GM19438 (cell line): ENCODE results near the gene TMED6.

ENCODE experiments used
- ATAC-seq: cut with Tn5 transposase; IDR thresholded peaks from one replicate; pipeline ENCODE4 v1.9.1; 2021; ENCODE audit warnings: low read depth; ENCODE audit not compliant: unreplicated experiment

The TMED6 gene

DNA sequence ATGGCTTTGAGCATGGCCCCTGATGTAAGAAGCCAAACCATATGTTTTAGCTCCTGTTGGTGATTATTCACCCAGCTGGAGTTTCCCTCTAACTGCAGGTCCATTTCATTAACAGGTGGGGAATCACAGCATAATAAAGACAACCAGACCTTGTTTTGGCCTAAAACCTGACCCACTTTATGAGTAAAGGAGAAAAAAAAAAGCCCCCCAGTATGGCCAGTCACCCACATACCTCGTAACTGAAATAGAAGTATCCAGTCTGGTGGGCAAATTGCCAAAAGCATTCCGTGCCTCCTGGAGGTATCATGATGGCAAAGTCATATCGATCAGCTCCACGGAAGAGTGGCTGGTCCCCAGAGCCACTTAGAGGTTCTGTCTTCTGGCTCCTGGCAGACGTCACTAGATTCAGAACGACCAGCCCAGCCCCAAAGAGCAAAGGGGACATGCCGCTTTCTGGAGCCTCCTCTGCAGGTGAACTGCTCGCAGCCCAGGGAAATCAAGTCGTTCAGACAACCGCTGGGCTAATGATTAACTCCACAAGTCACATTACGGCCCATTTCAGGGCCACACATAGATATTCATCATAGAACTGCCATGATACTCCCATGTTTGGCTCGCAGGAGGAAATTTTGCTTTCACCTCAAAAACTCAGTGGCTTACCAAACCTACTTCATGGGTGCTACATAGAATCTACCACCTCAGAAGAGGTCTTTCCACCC is at the start of gene TMED6:
Gene TMED6, minus strand, starts transcription at position 478 of the 719 bp plus-strand sequence. Its CDS starts 33 bp downstream, at position 445.
- ATAC-seq: no peak

DNA sequence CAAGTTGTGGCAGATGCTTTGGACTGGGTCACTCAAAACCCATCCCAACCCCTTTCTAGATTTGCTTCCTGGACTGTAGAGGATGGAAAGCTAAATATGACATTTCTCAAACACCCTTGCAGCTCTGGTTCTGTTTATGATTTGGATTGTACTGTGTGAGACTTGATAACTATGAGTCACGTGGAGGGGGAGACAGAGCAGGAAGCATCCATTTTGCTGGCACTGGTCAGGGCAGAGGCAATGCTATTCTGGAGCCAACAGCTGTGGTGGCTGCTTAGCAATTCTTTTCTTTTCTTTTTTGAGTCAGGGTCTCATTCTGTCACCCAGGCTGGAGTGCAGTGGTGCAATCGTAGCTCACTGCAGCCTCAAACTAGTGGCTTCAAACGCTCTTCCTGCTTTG is 47.8 kb upstream of the TMED6 start:
- ATAC-seq: no peak

DNA sequence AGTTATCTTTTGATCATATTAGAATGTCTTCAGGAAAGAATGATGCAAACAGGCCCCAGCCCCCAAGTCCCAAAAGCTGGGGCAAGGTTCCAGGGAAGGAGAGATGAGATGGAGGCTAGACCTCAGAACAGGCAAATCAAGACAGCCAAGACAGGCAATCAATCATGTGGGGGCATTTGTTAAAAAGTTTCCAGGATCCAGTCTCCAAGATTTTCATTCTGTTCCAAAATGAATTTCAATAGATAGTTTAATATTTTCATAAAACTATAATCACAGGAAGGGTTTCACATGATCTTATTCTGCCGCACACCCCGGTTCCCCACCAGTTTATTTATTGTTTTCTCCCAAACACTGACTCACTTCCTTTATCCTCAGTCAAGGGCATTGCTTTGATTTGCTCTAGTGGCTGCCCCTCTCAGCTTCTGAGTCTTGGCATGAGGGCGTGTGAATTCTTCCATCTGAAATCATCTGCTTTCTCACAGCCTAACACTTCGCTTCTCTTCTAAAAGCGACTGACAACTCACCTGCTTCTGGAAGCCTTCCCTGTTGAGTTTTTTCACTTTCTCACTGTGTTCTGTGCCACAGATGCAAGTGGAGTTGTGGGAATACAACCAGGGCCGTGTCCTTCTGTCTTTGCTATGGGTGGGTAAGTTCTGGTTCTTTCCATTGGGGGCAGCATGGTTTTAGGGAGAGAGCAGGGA is 46.4 kb upstream of the TMED6 start:
- no peak for ATAC-seq

DNA sequence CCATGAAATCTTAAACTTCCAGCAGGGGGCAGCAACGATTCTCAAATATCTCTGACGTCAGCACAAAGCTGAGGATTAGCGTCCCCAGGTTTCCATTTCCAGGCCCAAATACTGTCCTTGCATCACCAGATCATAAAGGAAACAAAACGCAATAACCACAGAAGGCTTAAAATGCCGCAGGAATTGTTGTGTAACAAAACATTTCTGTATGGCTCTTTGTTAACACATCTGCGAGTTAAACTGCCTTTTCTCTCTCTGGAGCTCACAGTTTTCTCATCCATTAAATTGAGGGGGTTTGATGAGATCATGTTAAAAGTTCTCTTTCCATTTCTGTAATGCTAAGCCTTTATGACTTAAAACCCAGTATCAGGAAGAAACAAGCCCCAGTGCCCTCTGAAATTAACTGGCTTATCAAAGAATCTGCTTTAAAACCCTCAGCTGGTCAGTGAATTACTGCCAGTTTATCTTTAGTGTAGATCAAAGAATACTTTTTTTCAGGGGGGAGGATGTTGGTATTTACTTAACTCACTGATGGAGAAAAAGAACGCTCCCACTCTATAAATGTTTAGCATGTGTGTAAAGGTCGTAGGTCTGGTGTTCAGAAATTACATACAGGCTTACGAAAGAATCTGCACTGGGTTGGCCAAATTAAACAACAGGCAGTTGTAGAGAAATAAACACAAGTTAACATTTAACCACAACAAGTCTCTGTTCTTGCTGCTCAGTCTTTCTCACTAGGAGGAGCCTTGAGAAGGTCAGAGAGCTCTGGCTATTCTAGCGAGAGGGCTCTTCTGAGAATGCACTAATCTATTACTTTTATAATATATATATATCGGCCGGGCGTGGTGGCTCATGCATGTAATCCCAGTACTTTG is 44.8 kb upstream of the TMED6 start:
- ATAC-seq: peak; percentile 56

DNA sequence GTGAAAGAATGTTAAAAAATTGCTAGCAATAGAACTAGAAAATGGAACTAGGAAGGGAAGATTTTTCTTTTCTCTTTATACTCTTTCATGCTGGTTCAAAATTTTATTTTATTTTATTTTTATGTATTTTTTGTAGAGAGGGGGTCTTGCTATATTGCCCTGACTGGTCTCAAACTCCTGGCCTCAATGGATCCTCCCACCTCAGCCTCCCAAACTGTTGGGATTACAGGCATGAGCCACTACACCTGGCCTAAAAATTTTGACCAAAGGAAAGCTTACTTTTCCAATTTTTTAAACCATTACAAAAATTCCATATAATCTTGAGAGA is 44.2 kb upstream of the TMED6 start:
- ATAC-seq: no peak

DNA sequence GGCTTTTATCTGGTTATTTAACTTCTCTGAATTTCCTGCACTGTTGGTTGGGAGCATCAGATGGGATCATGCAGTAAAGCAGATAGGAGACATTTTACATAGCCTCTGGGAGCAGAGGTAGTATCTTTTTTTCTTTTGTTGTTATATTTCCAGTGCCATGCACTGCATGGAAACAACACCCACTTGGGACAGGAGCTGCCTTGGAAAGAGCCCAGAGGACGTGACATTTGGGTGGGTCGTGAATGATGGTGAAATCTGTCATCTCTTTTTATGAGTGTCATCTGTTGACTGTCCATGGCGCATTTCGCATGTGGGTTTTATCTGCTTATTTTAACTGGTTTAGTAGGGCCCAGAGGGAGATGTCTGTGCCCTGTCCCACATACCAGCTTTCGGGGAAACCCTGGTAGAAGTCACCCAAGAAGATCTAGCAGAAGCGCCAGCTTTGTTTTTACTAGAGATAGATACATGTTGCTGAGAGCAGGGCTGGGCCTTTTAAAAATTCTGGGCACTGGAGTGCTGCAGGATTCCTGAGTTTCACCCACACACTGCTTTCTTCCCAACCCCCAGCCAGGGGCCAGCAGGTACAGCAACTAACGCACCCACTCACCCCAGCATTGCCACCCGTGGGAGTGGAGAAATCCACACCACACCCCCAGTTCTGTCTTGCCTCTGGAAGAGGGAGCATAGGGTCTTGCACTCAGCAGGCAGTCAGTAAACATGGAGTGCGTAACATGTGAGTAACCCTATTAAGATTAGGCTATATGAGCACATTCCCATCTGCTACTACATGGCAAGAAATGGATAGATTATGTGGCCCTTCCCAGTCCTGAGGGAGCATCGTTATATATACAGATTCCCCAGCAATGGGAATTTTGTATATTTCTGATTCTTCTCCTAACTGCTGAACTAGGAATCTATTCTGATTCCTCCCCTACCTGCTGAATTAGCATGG is 42.6 kb upstream of the TMED6 start:
- no peak for ATAC-seq

DNA sequence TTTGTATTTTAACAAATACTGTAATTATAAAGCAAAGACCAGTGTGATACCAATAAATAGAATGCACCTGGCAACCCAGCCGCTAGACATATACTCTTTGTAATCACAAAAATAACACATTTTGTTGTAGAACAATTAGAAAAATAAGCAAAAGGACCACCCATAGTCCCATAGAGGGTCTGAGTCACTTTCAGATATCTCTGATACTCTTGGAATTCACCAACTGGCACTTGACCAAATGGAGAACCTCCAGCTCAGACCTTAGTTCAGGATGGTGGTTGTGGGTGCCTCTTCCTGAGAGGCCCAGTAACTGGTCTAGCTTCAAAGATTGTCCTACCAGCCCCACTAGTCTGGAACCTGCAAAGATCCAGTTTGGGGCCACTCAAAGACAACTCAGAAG is 35.0 kb upstream of the TMED6 start:
- ATAC-seq: no peak

DNA sequence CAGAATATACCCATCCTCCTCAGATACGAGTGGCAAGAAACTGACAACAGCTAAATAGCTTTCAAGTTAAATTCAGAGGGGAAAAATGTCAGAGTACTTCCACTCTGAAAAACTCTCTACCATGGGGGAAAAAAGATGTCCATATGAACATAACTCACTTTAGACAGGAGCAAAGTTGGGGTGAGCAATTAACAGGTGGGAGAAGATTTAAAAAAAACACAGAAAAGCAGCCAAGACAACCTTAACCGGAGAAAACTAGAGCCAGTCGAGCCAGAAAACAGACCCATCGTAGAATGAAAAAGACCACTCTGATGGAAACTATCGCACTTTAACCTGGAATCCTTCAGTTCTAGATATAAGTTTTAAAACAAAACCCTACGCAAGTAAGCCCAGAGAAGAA is 33.4 kb upstream of the TMED6 start:
- ATAC-seq: no peak

DNA sequence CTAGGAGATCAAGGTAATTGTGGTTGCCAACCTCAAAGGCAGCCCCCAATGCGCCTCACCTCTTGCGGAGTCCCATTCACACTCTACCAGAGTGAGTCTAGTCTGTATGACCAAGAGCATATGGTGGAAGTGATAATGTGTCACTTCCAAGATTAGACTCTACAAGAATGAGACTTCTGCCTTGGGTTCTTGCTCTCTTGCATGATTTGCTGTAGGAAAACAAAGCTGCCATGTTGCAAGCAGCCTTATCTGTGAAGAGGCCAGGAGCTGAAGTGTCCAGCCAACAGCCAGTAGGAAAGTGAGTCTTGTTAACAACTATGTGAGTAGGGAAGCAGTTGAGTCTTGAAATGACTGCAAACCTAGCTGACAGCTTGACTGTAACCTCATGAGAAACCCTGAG is 30.8 kb upstream of the TMED6 start:
- no peak for ATAC-seq

DNA sequence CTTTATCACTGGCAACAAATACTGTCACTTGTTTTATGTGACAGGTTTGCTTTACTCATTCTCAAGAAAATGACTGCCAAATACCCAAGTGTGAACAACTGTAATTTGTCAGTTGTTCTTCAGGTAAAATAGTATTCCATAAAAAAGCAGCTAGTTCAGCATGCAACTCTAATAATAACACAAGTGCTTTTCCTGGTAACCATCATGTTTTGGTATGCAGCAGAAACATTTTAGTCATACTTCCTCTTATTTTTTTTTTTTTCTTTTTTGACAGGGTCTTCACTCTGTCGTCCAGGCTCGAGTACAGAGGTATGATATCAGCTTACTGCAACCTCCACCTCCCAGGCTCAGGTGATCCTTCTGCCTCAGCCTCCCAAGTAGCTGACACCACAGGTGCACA is 29.6 kb upstream of the TMED6 start:
- ATAC-seq: no peak

DNA sequence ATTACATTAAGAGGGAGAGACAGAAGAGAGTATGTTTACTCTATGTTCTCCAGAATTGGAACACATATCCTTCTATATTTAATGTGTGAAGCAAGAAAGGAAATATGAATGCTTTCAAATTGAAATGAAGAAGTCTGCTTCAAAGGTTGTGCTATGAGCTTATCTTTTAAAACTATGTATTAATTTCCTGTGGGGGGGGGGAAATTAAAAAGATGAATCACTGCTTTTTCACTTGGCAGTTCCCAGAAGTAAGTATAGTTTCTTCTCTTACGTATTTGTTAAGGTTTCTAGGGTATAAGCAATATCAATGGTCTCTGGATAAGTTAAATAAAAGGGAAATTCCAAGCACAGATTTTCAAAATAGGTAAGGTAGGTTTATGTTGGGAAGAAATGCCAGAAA is 27.2 kb upstream of the TMED6 start:
- ATAC-seq: no peak

DNA sequence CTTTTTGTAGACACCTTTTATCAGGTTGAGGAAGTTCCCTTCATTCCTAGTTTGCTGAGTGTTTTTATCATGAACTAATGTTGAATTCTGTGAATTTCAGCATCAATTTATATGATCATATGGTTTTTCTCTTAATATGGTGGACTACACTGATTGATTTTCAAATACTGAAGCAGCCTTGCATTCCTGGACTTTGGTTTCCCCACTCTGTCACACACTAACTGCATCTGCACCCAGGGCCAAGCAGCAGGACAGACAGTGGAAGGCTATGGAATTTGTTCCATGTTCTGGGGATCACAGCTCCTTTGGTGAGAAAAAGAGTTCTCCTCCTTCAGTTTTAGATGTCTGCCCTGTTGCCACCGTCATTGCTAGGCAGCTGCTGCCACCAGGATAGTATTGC is 26.4 kb upstream of the TMED6 start:
- ATAC-seq: no peak

DNA sequence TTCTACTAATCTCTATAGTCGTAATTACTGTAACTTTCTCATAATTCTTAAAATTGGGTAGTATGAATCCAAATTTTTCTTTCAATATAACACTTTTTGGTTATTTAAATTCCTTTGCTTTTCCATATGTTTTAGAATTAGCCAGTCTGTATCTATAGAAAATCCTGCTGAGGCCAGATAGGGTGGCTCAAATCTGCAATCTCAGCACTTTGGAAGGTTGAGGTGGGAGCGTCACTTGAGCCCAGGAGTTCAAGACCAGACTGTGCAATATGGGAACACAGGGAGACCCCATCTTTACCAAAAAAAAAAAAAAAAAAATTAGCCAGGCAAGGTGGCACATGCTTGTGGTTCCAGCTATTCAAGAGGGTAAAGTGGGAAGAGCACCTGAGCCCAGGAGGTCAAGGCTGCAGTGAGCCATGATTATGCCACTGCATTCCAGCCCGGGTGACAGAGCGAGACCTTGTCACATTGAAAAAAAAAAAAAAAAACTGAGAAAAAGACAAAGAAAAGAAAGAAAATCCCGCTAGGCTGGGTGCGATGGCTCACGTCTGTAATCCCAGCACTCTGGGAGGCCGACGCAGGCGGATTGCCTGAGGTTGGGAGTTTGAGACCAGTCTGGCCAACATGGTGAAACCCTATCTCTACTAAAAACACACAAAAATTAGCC is 24.9 kb upstream of the TMED6 start:
- ATAC-seq: no peak

DNA sequence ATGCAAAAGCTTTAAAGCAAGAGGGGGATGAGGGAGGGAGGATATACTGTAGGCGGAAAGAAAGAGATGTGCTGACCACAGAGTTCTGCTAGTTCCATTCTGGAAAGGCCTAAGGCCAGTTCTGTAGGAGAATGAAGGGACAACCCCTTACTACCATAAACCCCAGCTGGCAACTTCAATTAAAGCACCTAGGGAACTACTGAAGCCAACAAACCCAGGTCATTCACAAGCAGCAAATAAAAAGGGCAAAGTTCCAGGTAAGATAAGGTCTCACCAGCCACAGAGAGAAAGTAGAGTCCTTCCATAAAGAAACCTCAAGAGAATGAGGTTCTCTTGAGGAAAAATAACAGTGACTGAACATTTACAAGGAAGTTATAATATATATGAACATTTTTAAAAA is 21.4 kb upstream of the TMED6 start:
- ATAC-seq: no peak

DNA sequence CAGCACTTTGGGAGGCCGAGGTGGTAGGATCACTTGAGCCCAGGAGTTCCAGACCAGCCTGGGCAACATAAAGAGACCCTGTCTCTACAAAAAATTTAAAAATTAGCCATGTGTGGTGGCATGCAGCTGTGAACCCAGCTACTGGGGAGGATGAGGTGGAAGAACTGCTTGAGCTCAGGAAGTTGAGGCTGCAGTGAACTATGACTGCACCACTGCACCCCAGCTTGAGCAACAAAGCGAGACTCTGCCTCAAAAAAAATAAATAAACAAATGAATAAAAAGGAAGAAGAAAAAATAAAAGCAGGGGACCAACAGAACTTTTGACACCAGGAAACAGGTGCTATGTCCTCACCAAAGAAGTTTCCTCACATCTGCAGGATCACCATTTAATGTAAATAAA is 20.0 kb upstream of the TMED6 start:
- ATAC-seq: no peak

DNA sequence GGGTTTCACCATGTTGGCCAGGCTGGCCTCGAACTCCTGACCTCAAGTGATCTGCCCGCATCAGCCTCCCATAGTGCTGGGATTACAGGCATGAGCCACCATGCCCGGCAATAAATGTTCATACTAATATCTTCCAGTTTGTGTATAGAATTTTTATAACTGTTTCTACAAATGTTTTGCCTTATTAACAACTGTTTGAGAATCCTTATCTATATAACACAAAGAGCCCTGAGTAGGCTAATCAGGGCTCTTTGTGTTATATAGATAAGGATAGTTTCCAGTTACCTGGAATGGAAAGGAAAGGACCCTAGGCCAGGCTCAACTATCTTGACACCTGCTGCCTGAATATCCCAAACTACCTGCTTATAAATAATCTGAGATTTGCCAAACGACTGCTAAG is 17.3 kb upstream of the TMED6 start:
- ATAC-seq: no peak

DNA sequence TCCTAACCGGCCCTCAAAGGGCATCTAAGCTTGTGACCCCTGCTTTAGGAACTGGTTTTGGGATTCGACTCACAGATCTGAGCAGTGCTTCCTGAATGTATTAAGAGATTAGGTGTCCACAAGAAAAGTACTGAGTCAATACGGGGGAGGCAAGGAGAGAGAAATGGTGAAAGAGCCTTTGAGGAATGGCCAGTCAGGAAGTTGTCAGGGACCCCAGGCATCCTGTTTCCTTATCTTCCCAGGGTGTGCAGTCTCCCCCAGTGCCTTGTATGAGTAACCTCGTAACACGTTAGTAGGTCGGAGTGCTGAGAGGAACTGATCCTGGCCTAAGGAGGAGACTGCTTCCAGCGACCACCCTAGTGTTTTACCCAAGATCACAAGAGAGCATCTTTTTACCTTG is 16.4 kb upstream of the TMED6 start:
- no peak for ATAC-seq

DNA sequence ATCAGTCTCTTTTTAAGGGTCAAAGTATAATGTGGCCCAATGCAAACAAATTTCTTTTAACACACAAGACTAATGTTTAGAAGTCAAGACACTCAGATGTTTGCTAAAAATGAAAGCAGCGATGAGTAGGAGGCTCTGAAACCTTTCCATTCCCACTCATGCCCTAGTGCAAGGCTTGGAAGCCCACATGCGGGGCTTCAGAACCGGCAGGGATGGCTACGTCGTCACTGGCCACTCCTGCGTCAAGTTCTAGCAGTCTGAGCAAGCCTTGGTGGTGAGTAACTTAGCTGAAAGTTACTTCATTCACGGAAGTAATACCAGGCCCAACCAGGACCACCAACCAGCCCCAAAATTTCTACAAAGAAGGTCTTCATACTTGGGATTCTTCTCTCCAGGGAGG is 14.8 kb upstream of the TMED6 start:
- no peak for ATAC-seq

DNA sequence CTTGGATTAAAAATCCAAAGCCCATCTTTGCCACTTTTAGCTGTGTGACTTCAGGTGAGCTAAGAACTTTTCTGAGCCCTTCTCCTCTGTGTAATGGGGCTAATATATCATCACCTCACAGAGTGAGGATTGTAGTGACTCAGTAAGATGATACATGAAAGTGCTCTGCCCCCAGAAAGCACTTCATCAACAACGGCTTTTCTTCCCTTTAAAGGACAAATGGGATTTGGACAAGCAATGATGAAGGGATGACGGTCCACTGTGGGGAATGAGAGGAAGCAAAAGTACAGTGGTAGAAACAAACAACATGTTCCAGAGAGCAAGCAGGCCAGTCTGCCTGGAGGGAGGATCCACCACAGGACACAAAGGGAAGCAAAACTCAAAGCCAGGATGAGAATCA is 14.3 kb upstream of the TMED6 start:
- no peak for ATAC-seq

DNA sequence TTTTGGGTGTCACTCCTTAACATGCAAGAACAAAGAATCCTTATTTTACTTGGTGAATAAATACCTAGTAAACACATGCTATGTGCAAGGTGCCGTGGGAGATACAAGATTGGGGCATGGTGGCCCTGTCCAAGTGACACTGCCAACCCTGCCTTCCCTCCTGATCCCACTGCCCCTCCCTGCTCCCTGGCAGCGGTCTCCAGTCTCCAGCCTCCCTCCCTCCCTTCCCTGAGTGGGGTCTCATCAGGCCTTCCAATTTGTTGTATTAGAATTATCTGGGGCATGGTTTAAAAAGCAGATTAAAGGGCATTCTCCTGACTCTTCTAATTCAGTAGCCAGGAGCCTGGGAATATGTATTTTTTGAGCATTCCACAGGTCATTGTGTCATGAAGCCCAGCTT is 12.5 kb upstream of the TMED6 start:
- no peak for ATAC-seq
